ENCODE data around the gene FNIP2.
A peak's percentile ranks its signal among the peaks of the same experiment; 100 is the strongest.
"Not testable (repeated sequence)": the region's sequence is repeated elsewhere in the genome, so short reads cannot be mapped to it uniquely, and the experiment has no call there.

Gene FNIP2

GRCh38 chr4:158793430-158793829 lies 24.6 kb downstream of the FNIP2 start:
- DNase-seq, result not testable (repeated sequence)

DNA sequence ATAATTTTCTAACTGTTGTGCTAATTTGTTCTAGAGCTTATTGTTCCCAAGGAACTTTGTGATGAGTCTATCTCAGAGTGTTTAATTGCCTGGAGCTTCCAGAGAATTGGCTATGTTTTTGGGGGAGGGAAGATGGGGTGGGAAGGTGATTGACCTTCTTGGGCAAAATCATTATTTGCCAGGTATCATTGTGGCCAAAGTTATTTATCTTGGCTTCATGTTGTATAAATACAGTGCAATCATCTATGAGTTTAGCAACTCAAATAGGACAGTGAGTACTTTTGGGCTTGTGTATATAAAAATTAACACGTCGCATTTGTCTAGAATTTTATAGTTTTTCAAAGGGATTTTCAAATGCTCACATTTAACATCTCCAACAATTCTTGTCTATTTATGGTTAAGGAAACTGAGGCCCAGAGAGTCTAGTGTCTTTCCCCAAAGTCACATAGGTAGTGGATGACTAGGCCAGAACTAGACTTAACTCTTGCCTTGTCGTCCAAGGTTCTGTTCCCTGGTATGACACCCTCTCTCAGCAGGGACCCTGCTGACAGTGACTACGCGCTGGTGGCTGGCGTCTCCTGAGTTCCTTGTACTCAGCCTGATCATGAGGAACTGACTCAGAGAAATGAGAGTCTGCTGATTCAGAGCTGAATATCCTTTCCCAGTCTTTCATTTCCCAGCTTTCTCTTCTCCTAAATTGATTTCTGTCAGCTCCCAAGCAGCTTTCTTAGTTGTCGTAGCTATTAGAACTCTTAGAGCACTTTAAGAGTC lies 27.7 kb downstream of the FNIP2 start:
- DNase-seq, result peak; percentile 91 to 96 (median 94)

GRCh38 chr4:158798062-158798461 lies 29.2 kb downstream of the FNIP2 start:
- no peak for DNase-seq

DNA sequence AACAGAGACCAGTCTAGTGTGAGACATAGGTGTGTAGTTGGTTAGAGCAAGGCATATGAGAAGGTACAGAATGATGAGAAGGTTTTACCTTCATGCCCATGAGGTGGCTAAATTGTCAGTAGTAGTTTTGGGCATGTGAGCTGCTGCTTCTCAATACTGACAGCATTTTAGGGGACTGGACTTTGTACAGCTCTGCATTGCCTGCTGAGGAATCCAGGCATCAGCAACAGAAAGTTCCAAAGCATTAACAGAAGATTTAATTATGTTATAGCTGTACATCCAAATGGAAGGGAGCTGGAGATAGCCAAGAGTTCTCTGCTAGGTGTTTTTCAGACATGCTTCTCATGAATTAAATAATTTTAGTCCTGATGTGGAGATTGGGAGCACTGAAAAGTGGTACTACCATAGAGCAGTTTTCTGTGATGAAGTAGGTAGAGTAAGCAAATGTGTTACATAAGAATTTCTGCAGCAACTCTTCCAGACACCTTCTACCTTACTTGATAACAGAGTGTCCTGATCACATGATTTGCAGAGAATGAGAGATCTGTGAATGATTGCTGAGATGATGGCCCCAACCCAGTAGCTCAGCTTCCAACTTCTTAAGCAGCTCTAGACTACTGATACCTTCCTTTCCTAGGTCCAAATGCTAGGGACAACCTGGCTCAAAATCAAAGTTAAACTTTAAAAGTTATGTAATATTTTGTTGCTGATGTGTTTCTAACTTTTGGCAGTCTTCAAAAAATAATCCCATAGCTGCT lies 30.4 kb downstream of the FNIP2 start:
- DNase-seq, result no peak

DNA sequence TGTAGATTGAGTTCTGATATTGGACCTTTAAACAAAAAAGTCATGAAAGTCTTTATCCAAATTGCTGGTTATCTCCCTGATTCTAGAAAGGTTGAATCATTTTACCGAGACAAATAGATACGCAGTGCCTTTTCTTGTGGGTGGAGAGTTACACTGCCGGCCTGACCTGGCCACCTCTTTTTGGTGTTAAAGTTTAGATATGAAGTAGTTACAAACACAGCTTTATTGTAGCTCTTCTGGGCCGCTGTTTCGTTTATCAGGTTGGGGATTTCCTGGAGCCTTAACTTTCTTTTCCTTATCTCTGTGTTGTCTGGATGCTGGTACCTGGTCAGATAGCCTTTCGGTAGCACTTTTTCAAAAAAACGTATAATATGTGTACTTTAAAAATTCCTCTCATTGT lies 31.0 kb downstream of the FNIP2 start:
- no peak for DNase-seq

GRCh38 chr4:158801066-158801465 lies 32.2 kb downstream of the FNIP2 start:
- no peak for DNase-seq

GRCh38 chr4:158801677-158802076 lies 32.9 kb downstream of the FNIP2 start:
- DNase-seq, result no peak

DNA sequence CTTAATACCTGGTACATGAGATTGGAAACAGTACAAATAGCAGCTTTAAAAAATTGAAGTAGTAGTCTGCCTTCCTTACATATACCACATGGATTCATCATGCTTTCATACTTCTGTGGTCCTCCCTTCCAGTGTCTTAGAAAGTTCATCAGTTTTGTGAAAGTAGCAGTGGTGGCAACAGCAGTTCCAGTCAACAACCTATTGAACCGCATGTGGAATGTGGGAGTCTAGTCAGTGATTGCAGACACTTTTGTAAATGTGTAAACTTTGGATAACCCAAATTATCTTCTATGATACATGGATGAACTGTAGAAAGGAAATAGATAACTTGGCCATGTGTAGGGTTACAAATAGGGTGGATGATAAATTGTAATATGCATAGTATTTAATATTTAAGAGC lies 34.1 kb downstream of the FNIP2 start:
- no peak for DNase-seq

DNA sequence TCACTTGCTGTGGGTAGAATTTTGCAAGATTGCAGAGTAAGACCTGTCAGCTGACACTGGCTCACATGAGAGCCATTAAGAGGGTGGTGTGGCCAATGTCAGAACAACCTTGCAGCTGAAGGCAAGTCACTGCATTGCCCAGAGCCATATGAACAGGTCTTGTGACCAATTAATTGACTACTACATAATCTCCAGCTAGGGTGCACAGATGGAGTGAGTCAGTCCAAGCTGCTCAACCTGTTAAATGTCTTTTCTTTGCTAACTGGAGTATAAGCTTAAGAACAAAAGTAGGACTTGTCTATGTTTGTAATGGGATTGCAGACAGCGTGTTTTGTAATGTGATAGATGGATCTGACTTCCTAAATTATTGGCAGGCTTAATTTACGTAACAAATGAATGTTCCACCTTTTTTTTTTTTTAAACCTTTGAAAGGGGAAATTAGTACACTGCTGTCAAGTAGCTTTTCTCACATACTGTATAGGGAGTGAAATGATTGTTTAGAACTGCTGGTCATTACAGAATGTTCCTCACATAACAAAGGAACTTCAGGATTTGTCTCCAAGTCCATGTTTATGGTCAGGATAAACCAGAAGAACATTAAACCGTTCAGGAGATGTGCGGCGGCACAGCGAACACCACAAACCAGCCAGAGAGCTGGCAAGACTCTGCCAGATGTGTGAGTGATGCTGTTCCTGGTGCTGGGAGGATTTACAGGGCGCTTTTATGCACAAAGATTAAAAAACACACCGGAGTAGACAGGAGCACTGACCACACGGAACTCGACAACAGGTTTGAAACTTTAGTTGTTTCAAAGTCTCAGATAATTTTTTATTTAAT lies 37.0 kb downstream of the FNIP2 start:
- DNase-seq, result peak; percentile 88 to 96 (median 92)

DNA sequence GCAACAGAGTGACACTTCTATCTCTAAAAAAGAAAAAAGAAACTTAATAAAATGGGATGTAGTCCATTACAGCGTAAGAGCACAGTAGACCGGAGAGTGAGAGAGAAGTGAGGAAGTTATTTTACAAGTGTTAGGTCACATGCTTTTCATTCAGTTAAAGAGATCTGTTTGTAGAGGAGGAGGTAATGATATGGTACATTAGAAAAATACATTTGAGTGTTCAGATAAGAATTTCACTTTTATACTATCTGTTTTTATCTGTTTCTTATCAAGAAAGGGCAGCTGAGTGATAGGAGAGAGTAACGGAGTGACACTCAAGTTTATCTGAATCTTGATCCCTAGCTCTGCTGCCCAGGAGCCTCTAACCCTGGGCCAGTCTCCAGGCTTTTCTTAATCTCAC lies 38.9 kb downstream of the FNIP2 start:
- peak in 2 of 4 experiments; percentile 71 to 74 for DNase-seq

DNA sequence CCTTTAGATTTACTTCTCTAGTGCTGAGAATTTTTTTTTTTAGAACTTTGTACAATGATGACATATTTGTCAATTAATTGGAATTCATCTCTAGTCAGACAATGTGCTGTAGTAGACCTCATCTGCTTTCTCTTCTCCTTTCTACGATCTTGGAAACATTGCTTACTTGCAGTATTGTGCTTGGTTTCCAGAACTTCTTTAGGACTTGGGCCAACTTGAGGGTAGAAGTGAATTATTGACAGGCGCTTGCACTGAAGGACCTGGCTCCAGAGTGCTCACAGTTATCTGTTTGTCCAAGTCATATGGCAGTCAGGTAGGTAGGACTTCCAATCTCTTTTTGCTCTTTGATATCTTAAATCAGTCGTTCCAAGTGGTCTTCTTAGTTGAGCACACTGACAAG lies 39.6 kb downstream of the FNIP2 start:
- peak; percentile 41 to 74 (median 56) for DNase-seq

GRCh38 chr4:158809208-158809607 lies 40.4 kb downstream of the FNIP2 start:
- not testable (repeated sequence) for DNase-seq

GRCh38 chr4:158809611-158810486 lies 41.0 kb downstream of the FNIP2 start:
- DNase-seq, result peak; percentile 86 to 96 (median 91)

GRCh38 chr4:158810487-158811215 lies 41.8 kb downstream of the FNIP2 start:
- DNase-seq, result peak; percentile 71 to 84 (median 73)

- DNase-seq, result peak in 3 of 4 experiments; percentile 32 to 77 (median 70)
These were observed 42.4 kb downstream of the FNIP2 start for GRCh38 chr4:158811216-158811540.

DNA sequence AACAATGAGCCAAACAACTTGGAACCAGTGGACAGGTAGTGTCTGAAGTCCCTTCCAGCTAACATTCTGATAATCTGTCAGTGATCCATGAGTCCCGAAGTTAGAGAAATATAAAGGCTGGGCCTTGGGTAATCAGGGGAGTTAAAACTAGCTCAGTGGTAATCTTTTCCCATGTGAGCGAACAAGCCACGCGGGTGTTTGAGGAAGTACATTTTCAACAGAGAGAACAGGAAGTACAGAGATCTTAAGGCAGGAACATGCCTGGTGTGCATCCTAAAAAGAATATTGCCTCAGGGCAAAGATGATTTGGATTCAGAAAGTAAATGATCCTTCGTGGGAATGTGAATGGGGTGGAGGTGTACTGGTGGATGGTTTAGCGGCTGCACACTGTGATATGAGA lies 42.9 kb downstream of the FNIP2 start:
- DNase-seq, result peak; percentile 87 to 96 (median 92)

DNA sequence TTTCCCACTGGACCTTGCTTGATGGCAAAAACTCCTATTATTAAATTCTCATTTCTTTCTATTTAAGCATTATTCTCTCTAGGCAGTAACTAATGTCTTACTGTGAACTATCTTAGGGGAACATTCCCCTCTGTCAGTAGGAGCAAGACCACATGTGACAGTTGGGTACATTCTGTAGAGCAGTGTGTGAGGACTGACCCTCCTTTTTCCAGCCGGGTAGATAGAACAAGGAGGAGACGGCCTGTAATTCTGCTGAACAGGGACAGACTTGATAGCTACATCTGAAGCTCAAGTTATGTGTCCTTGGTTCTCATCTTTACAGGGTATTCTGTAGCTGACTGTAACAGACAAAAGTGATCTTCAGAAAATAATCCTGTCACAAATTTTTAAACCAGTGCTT lies 43.3 kb downstream of the FNIP2 start:
- DNase-seq, result no peak

DNA sequence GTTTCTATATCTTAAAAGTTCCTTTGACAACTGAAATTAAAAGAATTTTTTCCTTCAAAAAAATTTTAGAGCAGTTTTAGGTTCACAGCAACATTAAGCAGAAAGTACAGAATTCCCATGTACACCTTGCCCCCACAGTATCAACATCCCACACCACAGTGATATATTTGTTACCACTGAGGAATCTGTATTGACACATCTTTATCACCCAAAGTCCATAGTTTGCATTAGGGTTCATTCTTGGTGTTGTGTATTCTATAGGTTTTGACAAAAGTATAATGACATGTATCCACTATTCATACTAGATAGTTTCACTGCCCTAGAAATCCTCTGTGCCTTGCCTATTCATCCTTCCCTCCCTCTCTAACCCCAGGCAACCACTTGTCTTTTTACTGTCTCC lies 43.7 kb downstream of the FNIP2 start:
- no peak for DNase-seq

DNA sequence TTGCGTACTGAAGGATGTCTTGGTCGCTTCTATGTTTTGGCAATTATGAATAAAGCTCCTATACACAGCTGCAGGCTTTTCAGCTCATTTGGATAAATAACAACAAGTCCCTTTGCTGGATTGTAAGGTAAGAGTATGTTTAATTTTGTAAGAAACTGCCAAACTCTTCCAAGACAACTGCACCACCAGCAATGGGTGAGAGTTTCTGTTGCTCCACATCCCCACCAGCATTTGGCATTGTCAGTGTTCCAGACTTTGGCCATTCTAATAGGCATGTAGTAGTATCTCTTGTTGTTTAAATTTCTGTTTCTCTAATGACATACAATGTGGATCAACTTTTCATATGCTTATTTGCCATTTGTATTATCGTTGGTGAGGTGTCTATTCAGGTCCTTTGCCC lies 44.3 kb downstream of the FNIP2 start:
- DNase-seq, result no peak

DNA sequence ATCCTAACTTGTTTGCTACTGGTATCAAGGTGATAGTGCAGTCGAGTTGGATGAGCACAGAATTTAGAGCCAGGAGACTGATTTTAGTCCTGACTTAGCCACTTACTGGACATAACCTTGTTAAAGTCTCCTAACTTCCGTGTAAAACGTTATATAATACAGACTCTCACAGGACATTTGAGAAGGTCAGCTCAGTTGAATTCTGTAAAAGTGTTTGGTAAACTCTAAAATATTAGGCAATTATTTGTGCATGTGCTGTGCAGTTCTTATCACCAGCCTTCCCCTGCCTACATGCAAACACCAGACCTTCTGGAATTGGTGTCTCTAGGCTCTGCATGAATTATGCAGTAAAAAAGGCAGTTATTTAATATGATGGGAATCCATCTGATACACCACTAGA lies 45.4 kb downstream of the FNIP2 start:
- DNase-seq, result peak in 2 of 4 experiments; percentile 44 to 45

- no peak for DNase-seq
These were observed 46.0 kb downstream of the FNIP2 start for GRCh38 chr4:158814636-158815330.
